ENCODE data around the gene DCST2. TPM values are rescaled to one million over a fixed set of nuclear protein-coding genes. Genes with fewer than 3 reads are reported as not detected.

Gene DCST2
- polyA plus RNA-seq, 1 of the 3 experiments (the other 2 are of a cell fraction) = 0.76 TPM

DNA sequence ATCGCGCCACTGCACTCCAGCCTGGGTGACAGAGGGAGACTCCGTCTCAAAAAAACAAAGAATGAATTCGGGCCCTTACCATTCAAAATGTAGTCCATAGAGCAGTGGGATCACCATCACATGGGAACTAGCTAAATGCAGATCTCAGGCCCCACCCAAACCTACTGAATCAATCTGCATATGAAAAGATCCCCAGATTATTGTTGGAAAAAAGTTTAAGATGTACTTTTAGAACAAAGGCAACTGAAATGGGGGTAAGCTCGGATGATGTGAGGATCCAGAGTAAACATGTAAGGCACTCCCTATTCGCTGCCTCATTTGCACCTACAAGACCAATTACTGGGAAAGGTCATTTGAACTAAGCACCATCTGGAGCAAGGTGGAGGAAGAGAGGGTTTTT lies 51.2 kb downstream of the DCST2 start:
- H3F3A ChIP-seq (replicated peaks; ENCODE audit: insufficient read depth) = peaks cover 13% of the 10 kb centered on the region
- no peak for DNase-seq
- H3K9me3 ChIP-seq = no peaks in the 10 kb centered on the region
- H2AFZ ChIP-seq (ENCODE audit: low read depth) = peak overlapping the region; percentile 60; the same call in 1 of the 2 replicates
- peaks cover 88% of the 10 kb centered on the region for H3K79me2 ChIP-seq (ENCODE audit: insufficient read depth)
- ChIA-PET CTCF (interaction anchor here (1.0 to 37.5 kb wide), 7 partner anchors 16 to 104 kb away, joined by 3 to 640 read pairs (median 7); partner anchors contain the start of genes LENEP, PYGO2 and ZBTB7B), POLR2A (interaction anchor here (0.6 to 2.7 kb wide), 2 partner anchors 11 to 12 kb away, joined by 3 to 22 read pairs; partner anchors contain the start of genes LENEP and SHC1)
- H3K9me2 ChIP-seq = no peaks in the 10 kb centered on the region
- TF ChIP-seq, protein P1, sequence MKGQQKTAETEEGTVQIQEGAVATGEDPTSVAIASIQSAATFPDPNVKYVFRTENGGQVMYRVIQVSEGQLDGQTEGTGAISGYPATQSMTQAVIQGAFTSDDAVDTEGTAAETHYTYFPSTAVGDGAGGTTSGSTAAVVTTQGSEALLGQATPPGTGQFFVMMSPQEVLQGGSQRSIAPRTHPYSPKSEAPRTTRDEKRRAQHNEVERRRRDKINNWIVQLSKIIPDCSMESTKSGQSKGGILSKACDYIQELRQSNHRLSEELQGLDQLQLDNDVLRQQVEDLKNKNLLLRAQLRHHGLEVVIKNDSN (IDR thresholded peaks at IDR 0.05; ENCODE audit: borderline replicate concordance, low read depth) = no peak
- TF ChIP-seq ELF1 (IDR thresholded peaks at IDR 0.05) (no peak), FOSL2 (IDR thresholded peaks at IDR 0.05; ENCODE audit: borderline replicate concordance, low read depth) (no peak), EZH2phosphoT487 (IDR thresholded peaks at IDR 0.05; ENCODE audit: borderline replicate concordance, low read depth) (no peak), CHD2 (IDR thresholded peaks at IDR 0.05; ENCODE audit: low read length, partially characterized antibody) (no peak), EP300 (IDR thresholded peaks at IDR 0.05; ENCODE audit: borderline replicate concordance in 1 of 2, low read depth in 1 of 2, low read length in 1 of 2) (no peak)
- TF ChIP-seq, protein P2, sequence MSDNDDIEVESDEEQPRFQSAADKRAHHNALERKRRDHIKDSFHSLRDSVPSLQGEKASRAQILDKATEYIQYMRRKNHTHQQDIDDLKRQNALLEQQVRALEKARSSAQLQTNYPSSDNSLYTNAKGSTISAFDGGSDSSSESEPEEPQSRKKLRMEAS (IDR thresholded peaks at IDR 0.05; ENCODE audit: low read depth) = no peak
- TF ChIP-seq, protein P3, sequence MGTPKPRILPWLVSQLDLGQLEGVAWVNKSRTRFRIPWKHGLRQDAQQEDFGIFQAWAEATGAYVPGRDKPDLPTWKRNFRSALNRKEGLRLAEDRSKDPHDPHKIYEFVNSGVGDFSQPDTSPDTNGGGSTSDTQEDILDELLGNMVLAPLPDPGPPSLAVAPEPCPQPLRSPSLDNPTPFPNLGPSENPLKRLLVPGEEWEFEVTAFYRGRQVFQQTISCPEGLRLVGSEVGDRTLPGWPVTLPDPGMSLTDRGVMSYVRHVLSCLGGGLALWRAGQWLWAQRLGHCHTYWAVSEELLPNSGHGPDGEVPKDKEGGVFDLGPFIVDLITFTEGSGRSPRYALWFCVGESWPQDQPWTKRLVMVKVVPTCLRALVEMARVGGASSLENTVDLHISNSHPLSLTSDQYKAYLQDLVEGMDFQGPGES (IDR thresholded peaks at IDR 0.05; ENCODE audit: low read depth, low read length) = no peak
- TF ChIP-seq, protein P4, sequence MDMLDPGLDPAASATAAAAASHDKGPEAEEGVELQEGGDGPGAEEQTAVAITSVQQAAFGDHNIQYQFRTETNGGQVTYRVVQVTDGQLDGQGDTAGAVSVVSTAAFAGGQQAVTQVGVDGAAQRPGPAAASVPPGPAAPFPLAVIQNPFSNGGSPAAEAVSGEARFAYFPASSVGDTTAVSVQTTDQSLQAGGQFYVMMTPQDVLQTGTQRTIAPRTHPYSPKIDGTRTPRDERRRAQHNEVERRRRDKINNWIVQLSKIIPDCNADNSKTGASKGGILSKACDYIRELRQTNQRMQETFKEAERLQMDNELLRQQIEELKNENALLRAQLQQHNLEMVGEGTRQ (IDR thresholded peaks at IDR 0.05; ENCODE audit: borderline replicate concordance, low read depth, low read length) = no peak
- TF ChIP-seq, protein P5, sequence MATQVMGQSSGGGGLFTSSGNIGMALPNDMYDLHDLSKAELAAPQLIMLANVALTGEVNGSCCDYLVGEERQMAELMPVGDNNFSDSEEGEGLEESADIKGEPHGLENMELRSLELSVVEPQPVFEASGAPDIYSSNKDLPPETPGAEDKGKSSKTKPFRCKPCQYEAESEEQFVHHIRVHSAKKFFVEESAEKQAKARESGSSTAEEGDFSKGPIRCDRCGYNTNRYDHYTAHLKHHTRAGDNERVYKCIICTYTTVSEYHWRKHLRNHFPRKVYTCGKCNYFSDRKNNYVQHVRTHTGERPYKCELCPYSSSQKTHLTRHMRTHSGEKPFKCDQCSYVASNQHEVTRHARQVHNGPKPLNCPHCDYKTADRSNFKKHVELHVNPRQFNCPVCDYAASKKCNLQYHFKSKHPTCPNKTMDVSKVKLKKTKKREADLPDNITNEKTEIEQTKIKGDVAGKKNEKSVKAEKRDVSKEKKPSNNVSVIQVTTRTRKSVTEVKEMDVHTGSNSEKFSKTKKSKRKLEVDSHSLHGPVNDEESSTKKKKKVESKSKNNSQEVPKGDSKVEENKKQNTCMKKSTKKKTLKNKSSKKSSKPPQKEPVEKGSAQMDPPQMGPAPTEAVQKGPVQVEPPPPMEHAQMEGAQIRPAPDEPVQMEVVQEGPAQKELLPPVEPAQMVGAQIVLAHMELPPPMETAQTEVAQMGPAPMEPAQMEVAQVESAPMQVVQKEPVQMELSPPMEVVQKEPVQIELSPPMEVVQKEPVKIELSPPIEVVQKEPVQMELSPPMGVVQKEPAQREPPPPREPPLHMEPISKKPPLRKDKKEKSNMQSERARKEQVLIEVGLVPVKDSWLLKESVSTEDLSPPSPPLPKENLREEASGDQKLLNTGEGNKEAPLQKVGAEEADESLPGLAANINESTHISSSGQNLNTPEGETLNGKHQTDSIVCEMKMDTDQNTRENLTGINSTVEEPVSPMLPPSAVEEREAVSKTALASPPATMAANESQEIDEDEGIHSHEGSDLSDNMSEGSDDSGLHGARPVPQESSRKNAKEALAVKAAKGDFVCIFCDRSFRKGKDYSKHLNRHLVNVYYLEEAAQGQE (IDR thresholded peaks at IDR 0.05; ENCODE audit: low read depth, low read length) = no peak
- H3K27me3 ChIP-seq (ENCODE audit: insufficient read depth) = no peaks in the 10 kb centered on the region
- H3K4me2 ChIP-seq = peak overlapping the region; percentile 72
- WGBS (ENCODE audit: low lambda C conversion rate) = 76% methylated on average over 6 of the region's 6 CpGs
- H3K4me1 ChIP-seq (ENCODE audit: control insufficient read depth in 1 of 2, insufficient read depth in 2 of 2, low read depth in 1 of 2, low read length in 1 of 2) = peaks cover 9 to 20% of the 10 kb centered on the region in 2 experiments; a peak in 3 of 4 replicates
- peaks cover 7 to 16% of the 10 kb centered on the region in 2 experiments for H3K36me3 ChIP-seq (replicated peaks in 1 of 2; ENCODE audit: control insufficient read depth in 1 of 2, insufficient read depth in 2 of 2, low read length in 1 of 2)
- no peaks in the 10 kb centered on the region for H4K20me1 ChIP-seq (ENCODE audit: insufficient read depth)
- H3K27ac ChIP-seq (ENCODE audit: low read depth in 2 of 2, low read length in 1 of 2) = peak overlapping the region; percentile 14 to 77; a peak in 3 of 4 replicates
- peak overlapping the region; percentile 42; the same call in 1 of the 2 replicates for H3K9ac ChIP-seq
- peak overlapping the region; percentile 72 to 82 for H3K4me3 ChIP-seq (ENCODE audit: low read depth in 2 of 2, low read length in 1 of 2)
